GM19438 (cell line): ENCODE measurements around the gene SARDH.

Experiments used
- ATAC-seq: cut with Tn5 transposase; IDR thresholded peaks from one replicate; pipeline ENCODE4 v1.9.1; 2021; ENCODE audit warnings: low read depth; ENCODE audit not compliant: unreplicated experiment

Gene SARDH, protein sequence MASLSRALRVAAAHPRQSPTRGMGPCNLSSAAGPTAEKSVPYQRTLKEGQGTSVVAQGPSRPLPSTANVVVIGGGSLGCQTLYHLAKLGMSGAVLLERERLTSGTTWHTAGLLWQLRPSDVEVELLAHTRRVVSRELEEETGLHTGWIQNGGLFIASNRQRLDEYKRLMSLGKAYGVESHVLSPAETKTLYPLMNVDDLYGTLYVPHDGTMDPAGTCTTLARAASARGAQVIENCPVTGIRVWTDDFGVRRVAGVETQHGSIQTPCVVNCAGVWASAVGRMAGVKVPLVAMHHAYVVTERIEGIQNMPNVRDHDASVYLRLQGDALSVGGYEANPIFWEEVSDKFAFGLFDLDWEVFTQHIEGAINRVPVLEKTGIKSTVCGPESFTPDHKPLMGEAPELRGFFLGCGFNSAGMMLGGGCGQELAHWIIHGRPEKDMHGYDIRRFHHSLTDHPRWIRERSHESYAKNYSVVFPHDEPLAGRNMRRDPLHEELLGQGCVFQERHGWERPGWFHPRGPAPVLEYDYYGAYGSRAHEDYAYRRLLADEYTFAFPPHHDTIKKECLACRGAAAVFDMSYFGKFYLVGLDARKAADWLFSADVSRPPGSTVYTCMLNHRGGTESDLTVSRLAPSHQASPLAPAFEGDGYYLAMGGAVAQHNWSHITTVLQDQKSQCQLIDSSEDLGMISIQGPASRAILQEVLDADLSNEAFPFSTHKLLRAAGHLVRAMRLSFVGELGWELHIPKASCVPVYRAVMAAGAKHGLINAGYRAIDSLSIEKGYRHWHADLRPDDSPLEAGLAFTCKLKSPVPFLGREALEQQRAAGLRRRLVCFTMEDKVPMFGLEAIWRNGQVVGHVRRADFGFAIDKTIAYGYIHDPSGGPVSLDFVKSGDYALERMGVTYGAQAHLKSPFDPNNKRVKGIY

DNA sequence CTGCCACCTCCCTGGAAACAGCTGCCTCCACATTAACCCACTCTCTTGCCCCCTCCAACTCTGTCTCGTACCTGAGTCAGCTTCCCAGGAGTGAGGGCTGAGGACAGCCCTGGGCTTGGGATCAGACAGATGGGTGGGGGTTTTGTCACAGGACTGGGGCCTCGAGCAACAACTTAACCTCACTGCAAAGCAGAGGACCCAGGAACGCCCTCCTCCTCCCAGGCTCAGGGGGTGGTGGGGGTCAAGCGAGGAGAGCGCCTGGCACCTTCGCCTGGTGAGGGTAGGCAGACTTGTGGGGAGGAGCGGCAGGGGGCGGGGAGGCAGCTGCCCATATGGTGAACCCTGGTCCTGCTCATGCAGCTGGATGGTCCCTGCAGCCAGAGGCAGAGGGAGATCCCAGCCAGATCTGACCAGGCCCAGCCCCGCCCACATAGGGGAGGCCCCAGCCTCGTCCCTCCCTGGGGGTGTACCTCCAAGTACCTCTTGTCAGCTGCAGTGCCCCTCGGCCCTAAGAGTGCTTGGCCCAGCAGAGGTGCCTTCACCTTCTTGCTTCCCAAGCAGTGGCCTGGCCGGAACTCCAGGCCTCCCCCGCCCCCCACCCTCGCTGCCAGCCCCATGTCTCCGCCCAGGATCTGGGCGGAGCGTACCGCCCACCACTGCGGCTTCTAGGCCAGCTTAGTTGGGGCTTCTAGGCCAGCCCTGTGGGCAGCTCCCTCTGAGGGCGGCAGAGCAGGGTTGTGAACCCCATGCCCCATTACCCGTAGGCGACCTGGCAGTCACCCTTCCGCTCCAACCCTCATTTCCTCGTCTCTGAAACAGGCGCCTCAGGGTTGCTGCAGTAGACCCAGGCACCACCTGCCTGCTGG lies at the start of gene SARDH:
TSS of gene SARDH (minus strand) at position 579 of the 866 bp plus-strand sequence. CDS start 4,179 bp downstream, outside the sequence.
- no peak for ATAC-seq

DNA sequence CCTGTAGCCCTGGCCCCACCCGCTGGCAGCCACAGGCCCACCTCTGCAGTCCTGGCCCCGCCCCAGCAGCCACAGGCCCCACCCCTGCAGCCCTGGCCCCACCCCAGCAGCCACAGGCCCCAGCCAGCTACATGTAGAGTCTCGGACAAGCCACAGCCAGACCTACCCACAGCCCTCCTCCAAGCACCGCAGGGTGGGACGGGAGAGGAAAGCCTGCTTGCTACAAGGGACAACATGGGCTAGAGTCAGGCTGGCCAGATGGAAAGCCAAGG lies 49.5 kb upstream of the SARDH start:
- no peak for ATAC-seq

DNA sequence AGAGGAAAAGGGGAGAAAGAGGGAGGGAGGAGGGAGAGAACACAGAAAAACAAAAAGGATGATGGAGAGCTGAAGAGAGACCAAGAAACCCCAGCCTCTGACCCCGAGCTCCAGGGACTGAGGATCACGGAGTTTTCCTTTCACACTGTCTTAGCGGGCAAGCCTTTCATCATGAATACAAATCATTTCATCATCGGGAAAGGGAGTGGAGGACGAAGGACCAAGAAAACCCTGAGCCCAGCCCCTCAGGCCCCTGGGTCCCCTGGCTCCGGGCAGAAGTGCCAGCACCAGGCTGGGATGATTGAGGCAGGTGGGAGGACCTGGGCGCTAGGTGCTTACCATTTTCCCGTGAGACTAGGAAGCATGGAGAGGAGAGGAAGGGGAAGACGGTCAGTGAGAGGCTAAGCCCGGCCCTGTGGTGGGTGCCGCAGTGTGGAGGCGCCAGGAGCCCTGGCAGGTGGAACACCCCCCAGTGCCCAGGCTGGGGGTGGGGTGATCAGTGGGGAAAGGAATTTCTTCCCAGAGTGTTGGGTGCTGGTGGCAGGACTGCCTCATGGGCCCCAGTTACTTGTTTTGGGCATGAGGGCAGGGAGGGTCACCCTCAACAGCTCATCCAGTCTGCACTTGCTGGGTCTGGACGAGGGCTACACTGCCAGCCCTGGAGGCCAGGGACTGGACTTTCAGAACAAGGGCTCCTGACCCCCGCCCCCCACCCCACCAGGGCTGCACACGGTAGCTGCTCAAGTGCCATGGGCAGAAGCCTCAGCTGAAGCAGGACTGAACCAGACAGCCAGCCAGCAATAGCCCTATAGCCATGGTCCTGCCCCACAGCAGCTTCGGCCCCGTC lies 49.0 kb upstream of the SARDH start:
- no peak for ATAC-seq

DNA sequence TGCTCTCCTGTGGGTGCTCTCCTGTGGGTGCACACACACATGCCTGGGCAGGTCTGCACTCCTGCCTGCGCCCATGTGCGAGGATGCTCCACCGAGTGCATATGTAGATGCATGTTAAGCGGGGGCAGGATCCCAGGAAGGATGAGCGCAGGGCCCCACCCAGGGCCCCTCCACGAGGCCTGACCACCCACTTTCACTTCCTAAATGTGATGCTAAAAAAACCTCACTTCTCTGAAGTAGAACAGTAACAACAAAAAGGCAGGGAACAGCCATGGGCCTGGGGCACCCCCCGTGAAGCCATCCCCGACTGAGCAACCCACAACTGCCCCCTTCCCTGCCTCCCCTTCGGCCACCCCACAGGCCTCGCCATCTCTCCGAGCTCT lies 48.2 kb upstream of the SARDH start:
- ATAC-seq, result peak; percentile 46

DNA sequence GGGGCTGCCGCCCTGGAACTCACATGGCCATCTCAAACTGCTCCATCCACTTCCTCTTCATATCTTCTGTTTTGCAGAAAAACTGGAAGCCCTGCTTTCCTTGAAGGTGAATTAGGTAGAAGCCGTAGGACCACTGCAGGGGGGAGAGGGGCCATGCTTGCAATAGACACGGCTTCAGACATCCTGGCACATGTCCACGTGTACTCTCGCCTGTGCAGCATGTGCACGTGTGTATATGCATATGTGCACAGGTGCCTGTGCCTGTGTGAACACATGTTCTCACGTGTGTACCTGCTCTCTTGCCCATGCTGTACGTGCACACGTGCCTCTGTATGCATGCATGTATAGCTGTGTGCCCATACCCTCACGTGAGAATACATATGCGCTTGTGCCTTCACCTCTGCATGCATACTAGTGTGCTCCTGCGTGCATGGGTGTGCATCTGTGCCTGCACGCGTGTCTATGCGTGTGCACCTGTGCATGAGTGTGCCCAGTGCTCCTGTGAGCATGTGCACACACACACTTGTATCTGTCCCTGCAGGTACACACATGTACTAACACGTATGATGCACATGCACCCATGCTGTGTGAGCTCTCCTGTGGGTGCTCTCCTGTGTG lies 47.7 kb upstream of the SARDH start:
- no peak for ATAC-seq

DNA sequence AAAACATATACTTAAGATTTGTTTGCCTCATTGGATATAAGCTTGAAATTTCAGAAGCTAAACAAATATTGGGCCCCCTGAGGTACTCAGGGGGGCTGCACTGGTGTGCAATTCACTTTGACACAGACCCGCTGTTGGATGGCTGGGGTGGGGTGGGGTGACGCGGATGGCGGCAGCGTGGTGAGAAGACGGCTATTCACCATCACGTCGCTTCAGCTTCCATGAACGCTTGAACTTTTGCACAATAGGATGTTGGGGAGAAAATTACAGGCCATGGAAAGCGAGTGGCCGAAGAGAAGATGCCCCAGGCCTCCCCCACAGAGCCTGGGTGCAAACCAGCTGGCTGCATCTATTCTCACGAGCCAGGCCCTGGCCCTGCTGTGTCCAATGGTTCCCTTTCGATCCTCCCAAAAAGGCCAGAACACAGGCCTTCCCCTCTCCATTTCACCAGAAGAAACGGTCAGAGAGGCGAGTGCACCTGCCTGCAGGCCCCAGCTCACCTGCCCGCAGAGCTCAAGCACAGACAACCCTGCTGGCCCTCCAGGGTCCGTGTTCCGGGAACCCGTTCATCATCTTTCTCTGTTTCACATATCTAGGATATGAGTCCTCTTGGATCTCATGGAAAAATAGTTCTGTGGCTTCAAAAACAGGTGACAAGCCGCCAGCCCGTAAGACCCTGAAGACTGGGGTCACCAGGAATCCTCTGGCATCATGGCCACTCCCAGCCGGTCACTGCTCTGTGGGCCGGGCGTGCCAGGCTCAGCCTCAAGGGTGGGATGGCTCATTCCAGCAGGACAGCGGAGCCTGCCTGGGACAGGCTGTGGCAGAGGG lies 46.8 kb upstream of the SARDH start:
- ATAC-seq, result no peak

DNA sequence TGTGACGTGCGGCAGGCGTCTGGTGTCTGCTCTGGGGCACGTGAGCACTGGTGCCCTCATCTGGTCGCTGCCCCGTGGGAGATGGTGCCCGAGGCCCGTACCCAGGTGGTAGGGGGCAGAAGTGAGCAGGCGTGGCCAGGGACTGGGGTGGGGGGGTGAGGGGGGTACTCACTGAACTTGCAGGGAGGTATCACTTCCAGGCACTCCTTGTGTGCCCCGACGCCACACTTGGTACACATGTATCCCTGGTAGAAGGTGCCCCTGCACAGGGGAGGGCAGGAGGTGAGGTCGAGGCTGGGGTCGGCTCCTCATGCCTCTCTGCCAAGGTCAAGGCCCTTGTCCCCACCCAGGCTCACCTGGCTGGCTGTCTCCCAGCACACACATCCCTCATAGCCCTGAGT lies 45.2 kb upstream of the SARDH start:
- ATAC-seq, result no peak

DNA sequence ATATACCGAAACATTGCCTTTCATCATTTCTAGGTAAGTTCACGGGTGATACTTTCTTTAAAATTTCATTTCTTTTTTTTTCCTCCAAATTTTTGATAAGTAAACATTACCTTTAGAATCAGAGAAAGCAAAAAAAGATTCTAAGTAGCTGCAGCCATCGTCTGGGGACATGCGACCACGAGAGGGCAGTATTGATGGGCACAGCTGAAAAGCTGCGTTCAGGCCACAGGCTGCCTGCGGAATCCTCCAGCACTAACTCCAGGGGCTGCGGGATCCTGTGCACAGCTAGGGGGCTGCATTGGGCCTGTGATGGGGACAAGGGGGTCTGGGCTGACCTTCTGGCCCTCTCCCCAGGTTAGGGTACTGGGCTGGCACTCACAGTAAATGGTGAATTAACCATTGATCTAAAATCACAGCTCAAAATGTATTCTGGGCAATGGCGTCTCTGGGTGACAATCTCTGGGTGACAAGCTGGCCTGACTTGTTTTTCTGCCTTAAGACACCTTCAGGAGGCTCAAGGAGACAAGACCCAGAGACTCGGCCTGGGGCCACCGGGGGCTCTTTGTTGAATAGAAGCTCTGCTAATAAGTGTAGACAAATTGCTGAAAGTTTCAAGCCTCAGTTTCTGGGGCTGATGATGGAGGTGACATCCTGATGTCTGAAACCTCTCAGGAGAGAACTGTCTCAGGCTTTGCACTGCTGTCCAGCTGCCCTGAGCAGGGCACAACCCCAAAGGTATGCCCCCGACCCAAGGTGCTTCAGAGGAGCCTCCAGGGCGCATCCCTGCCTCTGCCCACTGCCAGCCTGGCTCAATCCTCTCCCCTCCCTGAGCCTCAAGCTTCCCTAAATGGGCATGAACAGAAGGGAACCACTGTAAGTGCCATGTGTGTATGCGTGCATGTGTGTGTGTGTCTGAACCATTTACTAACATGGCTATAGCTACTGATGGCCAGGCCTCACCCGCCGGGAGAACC lies 44.3 kb upstream of the SARDH start:
- no peak for ATAC-seq

DNA sequence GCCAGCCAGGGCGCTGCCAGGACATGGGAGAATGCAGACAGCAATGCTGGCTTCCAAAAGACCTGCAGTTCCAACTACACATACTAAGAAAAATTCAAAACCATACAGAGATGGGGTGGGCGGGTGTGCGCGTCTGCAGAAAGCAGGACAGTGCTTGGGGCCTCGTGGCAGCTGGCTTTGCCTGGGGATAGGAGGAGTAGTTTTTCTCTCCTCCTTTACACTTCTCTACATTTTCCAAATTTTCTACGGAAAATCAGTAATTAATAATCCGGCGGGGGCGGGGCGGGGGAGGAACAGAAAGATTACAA lies 43.6 kb upstream of the SARDH start:
- no peak for ATAC-seq

DNA sequence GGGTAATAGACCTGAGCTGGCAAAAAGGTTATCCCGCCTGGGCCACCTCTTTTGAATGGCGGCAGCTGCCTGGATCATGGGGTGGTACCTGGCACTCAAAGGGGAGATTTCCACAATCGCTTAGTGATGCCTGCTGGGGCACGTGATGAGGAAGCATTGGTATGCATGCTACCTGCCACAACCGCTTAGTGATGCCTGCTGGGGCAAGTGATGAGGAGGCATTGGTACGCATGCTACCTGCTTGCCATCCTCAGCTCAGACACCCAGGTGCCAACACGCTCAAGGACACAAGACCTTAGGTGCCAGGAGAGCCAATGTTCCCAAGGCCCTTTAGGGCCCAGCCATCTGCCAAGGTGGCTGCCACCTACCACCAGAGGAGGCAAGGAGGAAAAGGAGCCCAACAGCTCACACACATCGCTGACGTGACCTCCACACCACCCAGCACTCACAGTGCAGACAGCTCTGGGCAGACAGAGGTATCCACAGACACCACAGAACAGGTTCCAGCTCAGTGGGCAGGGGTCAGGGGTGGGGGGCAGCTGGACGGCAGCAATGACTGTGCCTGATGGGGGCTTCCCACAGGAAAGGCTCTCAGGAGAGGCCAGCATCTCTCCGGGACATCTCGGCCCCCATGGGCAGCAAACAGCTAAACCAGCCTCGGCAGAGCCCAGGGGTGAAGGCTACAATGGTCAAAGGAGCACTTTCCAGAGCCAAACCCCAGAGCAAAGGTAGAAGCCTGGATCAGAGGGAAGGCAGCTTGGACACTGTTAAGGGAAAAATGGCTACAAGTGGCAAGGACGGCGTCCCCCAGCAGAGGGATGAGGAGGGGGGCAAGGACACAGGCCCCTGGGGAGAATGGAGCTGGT lies 43.0 kb upstream of the SARDH start:
- ATAC-seq, result no peak

DNA sequence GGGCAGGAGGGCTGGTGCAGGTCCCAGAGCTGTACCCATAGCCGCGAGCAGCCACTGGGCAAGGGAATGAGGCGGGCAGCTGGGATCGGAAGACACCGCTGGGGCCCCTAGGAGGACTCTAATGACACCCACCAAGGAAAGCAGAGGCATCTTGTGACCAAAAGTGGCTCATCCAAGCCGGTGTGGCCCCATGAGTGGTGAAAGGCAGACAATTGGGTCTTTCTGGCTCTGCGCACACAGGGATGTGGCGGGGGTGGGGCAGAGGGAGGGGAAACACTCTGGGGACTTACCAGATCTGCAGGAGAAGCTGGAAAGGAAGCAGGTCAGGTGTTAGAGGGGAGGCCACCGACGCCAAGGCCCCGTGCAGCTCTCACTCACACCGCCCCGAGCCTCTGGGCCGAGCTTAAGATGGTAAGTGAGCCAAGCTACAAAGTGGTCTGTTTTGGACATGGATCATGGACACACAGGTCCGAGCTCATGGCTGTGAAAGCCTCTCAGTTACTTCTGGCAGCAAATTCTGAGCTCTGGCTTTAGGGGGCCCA lies 42.3 kb upstream of the SARDH start:
- ATAC-seq, result no peak

DNA sequence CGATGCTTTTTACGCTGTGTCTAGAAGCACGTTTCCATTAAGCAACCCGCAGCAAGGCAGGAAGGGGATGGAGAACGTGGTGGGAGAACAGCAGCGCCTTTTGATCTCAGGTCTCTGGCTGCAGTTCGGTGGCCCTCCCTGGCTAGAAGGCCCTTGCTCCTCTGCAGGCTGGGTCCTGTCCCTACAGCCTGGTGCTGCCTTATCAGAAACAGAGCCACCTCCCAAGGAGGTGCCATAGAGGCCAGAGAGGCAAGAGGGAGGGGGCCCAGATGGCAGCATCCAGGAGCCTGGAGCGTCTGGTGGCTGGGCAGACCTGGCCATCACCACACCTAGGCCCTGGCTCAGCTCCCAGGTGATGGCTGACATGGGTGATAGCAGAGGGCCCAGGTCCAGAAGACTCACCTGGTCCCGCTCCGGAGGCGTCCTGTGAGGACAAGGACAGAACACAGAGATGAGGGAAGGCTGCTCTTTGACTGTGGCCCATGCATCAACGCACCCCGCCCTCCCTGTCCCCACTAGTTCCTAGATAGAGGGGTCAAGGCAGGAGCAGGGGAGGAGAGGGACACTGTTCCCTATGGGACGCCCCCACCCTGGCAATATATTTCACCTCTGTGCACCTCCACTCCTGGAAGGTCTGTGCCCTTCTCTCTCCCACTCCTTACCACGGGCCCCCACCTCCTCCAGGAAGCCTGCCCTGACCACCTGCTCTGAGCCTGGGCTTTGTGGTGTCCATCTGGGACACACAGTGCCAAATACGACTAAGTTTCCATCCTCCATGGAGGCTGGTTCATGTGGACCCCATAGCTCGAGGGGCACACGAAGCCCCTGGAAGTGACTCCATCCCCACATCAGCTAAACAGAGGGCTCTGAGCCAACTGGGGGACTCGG lies 41.6 kb upstream of the SARDH start:
- no peak for ATAC-seq

DNA sequence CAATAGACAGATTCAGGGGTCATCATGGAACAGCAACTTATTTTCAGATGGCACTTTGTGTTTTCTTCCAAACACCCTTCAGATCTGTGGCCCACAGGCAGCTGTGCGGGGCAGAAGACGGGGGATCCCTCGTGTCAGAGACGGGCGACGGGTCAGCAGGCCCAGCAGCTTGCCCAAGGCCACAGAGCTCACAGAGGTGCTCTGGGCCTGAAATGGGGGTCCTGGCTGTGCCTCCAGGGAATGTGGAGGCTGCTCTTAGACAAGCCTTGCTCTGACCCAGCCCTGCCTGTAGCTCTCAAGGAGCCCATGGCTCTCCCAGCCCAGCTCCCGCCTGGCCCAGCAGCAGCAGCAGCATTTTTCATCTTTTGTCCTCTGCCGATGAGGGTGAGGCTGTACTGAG lies 40.9 kb upstream of the SARDH start:
- no peak for ATAC-seq

DNA sequence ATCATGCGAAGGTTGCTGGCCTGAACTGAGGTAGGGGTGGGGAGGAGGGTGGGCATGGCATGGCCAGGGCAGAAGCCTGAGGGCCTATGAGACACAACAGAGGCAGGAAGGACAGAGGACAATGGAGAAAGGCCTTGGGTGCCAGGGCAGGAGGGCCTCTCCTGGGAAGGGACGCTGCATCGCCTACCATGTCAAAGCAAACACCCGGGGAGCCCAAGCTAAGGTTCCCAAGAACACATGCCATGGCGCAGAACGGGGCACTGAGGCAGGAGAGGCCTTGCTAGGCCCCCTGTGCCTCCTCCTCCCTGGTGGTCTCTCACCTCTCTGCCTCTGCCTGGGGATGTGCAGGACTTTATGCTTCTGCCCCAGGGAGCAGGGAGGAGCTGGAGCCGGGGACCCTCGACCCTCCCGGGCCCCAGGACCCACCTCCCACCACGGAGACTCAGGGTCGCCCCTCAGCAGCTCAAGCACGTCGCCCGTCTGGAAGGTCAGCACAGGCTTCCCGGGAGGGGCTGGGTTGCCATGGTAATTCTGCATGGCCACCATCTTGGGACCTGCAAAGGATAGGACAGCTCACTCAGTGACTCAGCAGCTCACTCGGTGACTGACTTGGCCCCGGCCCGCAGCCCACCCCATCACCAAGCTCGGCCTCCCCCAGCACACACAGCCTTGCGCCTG lies 40.3 kb upstream of the SARDH start:
- ATAC-seq, result no peak

DNA sequence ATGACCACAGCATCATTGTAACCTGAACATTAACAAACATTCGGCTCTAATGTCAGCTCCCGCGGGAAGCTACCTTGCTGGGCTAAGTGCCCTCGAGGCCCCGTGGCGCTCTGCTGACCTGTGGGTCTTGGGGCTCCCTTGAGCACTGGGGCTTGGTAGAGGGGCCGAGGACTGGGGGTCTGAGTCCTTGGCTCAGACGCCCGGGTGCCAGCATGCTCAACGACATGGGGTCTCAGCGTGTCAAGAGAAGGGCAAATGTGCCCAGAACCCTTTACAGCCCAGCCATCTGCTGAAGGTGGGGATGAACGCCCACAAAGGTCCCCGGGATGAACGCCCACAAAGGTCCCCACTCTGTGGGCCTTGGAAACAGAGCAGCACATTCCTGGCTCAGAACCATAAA lies 39.7 kb upstream of the SARDH start:
- ATAC-seq, result no peak
